Spleen (tissue), 11 donors: ENCODE data around the gene ROM1. TPM values are rescaled to one million over a fixed set of nuclear protein-coding genes. Genes with fewer than 3 reads are reported as not detected.

ENCODE experiments used
- DNase-seq: peaks from one replicate; pipeline ENCODE4 v3.0.0-alpha.2; 2020
- H3K27ac ChIP-seq, 8 donors: fragments of 200-600 bp; sonication (generic) in 7 of 8; 1 replicate in 4 of 8; 2 replicates in 4 of 8; pipeline versions ENCODE4 v1.5.0 to v1.8.0; 2016 to 2021; ENCODE audit warnings: inconsistent platforms in 4 of 8, mild to moderate bottlenecking in 4 of 8, moderate library complexity in 1 of 8
- H3K27me3 ChIP-seq, 7 donors: fragments of 200-600 bp; sonication (generic) in 6 of 7; replicated peaks in 1 of 7; 1 replicate in 4 of 7; 2 replicates in 3 of 7; pipeline versions ENCODE4 v1.5.0 to v1.8.0; 2016 to 2021; ENCODE audit warnings: inconsistent platforms in 3 of 7, mild to moderate bottlenecking in 1 of 7
- H3K36me3 ChIP-seq, 6 donors: fragments of 200-600 bp; sonication (generic) in 5 of 6; 1 replicate in 4 of 6; 2 replicates in 2 of 6; pipeline versions ENCODE4 v1.5.0 to v1.8.0; 2016 to 2021; ENCODE audit warnings: inconsistent platforms in 2 of 6
- H3K4me1 ChIP-seq, 6 donors: fragments of 200-600 bp; sonication (generic) in 5 of 6; 1 replicate in 3 of 6; 2 replicates in 3 of 6; pipeline versions ENCODE4 v1.5.0 to v1.8.0; 2016 to 2021; ENCODE audit warnings: inconsistent platforms in 3 of 6
- H3K4me3 ChIP-seq, 8 donors: fragments of 200-600 bp; sonication (generic) in 7 of 8; 1 replicate in 4 of 8; 2 replicates in 4 of 8; pipeline versions ENCODE4 v1.5.0 to v1.8.0; 2016 to 2021; ENCODE audit warnings: inconsistent platforms in 4 of 8, mild to moderate bottlenecking in 4 of 8, moderate library complexity in 2 of 8
- H3K9me3 ChIP-seq, 8 donors: fragments of 200-600 bp; sonication (generic) in 7 of 8; 1 replicate in 4 of 8; 2 replicates in 4 of 8; pipeline versions ENCODE4 v1.5.0 to v1.8.0; 2016 to 2021; ENCODE audit warnings: inconsistent platforms in 4 of 8
- CTCF ChIP-seq, 11 experiments: fragments of 200-600 bp in 7 of 11; fragments of 450-650 bp in 4 of 11; sonication (generic) in 4 of 11; IDR thresholded peaks in 8 of 11; conservative IDR thresholded peaks in 3 of 11; 1 replicate in 7 of 11; 2 replicates in 4 of 11; pipeline versions ENCODE4 v1.4.0 to v1.8.0; 2016 to 2021; ENCODE audit warnings: antibody characterized with exemption in 11 of 11, inconsistent platforms in 4 of 11, mild to moderate bottlenecking in 1 of 11
- POLR2A ChIP-seq, 3 donors: fragments of 450-650 bp; IDR thresholded peaks; one replicate each; pipeline ENCODE4 v1.5.1; 2017; ENCODE audit warnings: antibody characterized with exemption in 3 of 3, mild to moderate bottlenecking in 1 of 3
- POLR2AphosphoS5 ChIP-seq, 3 donors: sonication (generic); formaldehyde crosslinking; IDR thresholded peaks; one replicate each; pipeline ENCODE4 v1.5.1; 2017; ENCODE audit warnings: antibody characterized with exemption in 3 of 3
- WGBS, 5 donors: extraction: QIAGEN DNeasy Blood & Tissue Kit in 3 of 5; methylation state at CpG; one replicate each; pipeline versions ENCODE4 v1.1.5 to v1.1.7; 2013 to 2018; 5-methylcytosine and 5-hydroxymethylcytosine counted together
- intact Hi-C: fragments of 100-400 bp; cut with DNase I; formaldehyde crosslinking; loops from one replicate; pipeline ENCODE4 v1.15.0; 2023; ENCODE audit warnings: low total_unique reads
- polyA plus RNA-seq, 3 donors: library from polyadenylated mRNA; stranded (reverse); fragments of 200-250 nt; gene quantifications; one replicate each; pipeline ENCODE4 v1.2.1, GENCODE V29; 2013
- total RNA-seq, 7 donors: library from RNA; depleted of rRNA in 3 of 7; stranded (reverse); fragments of >200 nt in 3 of 7; fragmentation: NEBNext Ultra II Directional in 4 of 7; extraction: Animal tissue kit (Norgen Biotek cat#: 25700) in 4 of 7; gene quantifications; one replicate each; pipeline versions ENCODE4 v1.1.0 to v1.2.1, GENCODE V29; 2016 to 2021
- donor health status: healthy with polysubstance abuse.
- donor health status: DM: no; HTN: no; CAD: no; lungs with moderate emphysema.
- donor health status: DM: no; HTN: no; CAD: no.
- donor health status: Bipolar disorder and iron deficiency.
- donor health status: healthy.
- donor health status: DM: no; HTN: no; CAD: no.
- donor health status: DM: yes; HTN: yes; CAD: no.

Gene ROM1
- total and polyA plus RNA-seq, 10 donors = 4.2 to 15.0 (median 5.9) TPM

- Histone ChIP-seq H3K27ac (peak overlapping the region in 6 of 8 donors; percentile 26 to 99 (median 97)), H3K4me3 (peak overlapping the region in 2 of 8 donors; percentile 77 to 86), H3K4me1 (peaks cover 16 to 91% (median 57%) of the 10 kb centered on the region in 6 donors), H3K27me3 (no peaks in the 10 kb centered on the region), H3K9me3 (no peaks in the 10 kb centered on the region), H3K36me3 (peaks cover 0 to 70% (median 34%) of the 10 kb centered on the region in 6 donors)
- intact Hi-C loops = no loop called here
- TF ChIP-seq POLR2AphosphoS5 (IDR thresholded peaks at IDR 0.05) (no peak), CTCF (IDR thresholded peaks at IDR 0.05 in 8 of 11, conservative IDR thresholded peaks at IDR 0.05 in 3 of 11) (no peak), POLR2A (IDR thresholded peaks at IDR 0.05) (no peak)
- no peak for DNase-seq
- WGBS, 5 donors = 80 to 90% (median 86%) methylated on average over 6 of the region's 6 CpGs
Measured at GRCh38 chr11:62610403-62610802, 2.7 kb upstream of the ROM1 start.

GRCh38 chr11:62610814-62611704 lies 2.0 kb upstream of the ROM1 start:
- Histone ChIP-seq H3K27me3 (no peaks in the 10 kb centered on the region), H3K4me3 (peak overlapping the region; percentile 55 to 86 (median 70)), H3K36me3 (peaks cover 0 to 70% (median 33%) of the 10 kb centered on the region in 6 donors), H3K9me3 (no peaks in the 10 kb centered on the region), H3K4me1 (peaks cover 16 to 89% (median 57%) of the 10 kb centered on the region in 6 donors), H3K27ac (peak overlapping the region; percentile 95 to 99 (median 98))
- WGBS, 5 donors = 64 to 73% (median 69%) methylated on average over 21 to 28 of the region's 28 CpGs
- DNase-seq = peak; percentile 81
- TF ChIP-seq POLR2AphosphoS5 (IDR thresholded peaks at IDR 0.05) (no peak), CTCF (IDR thresholded peaks at IDR 0.05 in 8 of 11, conservative IDR thresholded peaks at IDR 0.05 in 3 of 11) (no peak), POLR2A (IDR thresholded peaks at IDR 0.05) (no peak)
- intact Hi-C loops = no loop called here

- H3K27me3 ChIP-seq = no peaks in the 10 kb centered on the region
- no peaks in the 10 kb centered on the region for H3K9me3 ChIP-seq
- H3K4me3 ChIP-seq = peak overlapping the region; percentile 55 to 86 (median 70)
- peak overlapping the region; percentile 95 to 99 (median 98) for H3K27ac ChIP-seq
- peak in 2 of 3 donors; percentile 11 to 25 for TF ChIP-seq POLR2AphosphoS5 (IDR thresholded peaks at IDR 0.05)
- TF ChIP-seq CTCF (IDR thresholded peaks at IDR 0.05 in 8 of 11, conservative IDR thresholded peaks at IDR 0.05 in 3 of 11) = peak in 1 of 11 experiments; percentile 5
- no peak for TF ChIP-seq POLR2A (IDR thresholded peaks at IDR 0.05)
- WGBS, 5 donors = 1% methylated on average over 34 of the region's 34 CpGs
- DNase-seq = peak; percentile 84
- peaks cover 16 to 83% (median 57%) of the 10 kb centered on the region in 6 donors for H3K4me1 ChIP-seq
- intact Hi-C loops = no loop called here
- H3K36me3 ChIP-seq = peaks cover 0 to 70% (median 35%) of the 10 kb centered on the region in 6 donors
Measured at GRCh38 chr11:62611705-62612365, 1.2 kb upstream of the ROM1 start.
